MCF 10A (cell line): Measurements from ENCODE around the gene SWT1. TPM values are rescaled to one million over a fixed set of nuclear protein-coding genes. Genes with fewer than 3 reads are reported as not detected.

Experiments used
- BruUV-seq: library from RNA; stranded (reverse); fragments of 400-500 nt; replicated peaks from 2 replicates; lab custom pipeline; 2021; lab: Mats Ljungman, UMichigan
- CTCF ChIA-PET: fragments of 300-600 bp; sonication (Branson Sonifier 250); formaldehyde crosslinking; extraction: SDS; loops from one replicate; lab custom pipeline; 2021; ENCODE audit warnings: antibody characterized with exemption, inconsistent platforms; lab: Yijun Ruan, JAX
- POLR2A ChIA-PET: fragments of 300-600, 350-650 bp; sonication (Branson Sonifier 250); formaldehyde crosslinking; extraction: SDS; loops from one replicate; lab custom pipeline; 2020; ENCODE audit warnings: antibody characterized with exemption, inconsistent platforms; lab: Yijun Ruan, JAX
- DNase-seq: peaks from one replicate; pipeline ENCODE4 v3.0.0-alpha.2; 2018; ENCODE audit not compliant: unreplicated experiment
- H3K27ac Mint-ChIP-seq: one replicate; pipeline ENCODE4 v1.8.0; 2022; ENCODE audit warnings: mild to moderate bottlenecking, low read depth, mixed read lengths; ENCODE audit not compliant: unreplicated experiment
- H3K27me3 Mint-ChIP-seq: one replicate; pipeline ENCODE4 v1.8.0; 2022; ENCODE audit warnings: mixed read lengths; ENCODE audit not compliant: insufficient read depth, unreplicated experiment
- H3K36me3 Mint-ChIP-seq: one replicate; pipeline ENCODE4 v1.8.0; 2022; ENCODE audit warnings: mild to moderate bottlenecking, moderate library complexity, mixed read lengths; ENCODE audit not compliant: insufficient read depth, unreplicated experiment
- H3K4me1 Mint-ChIP-seq: one replicate; pipeline ENCODE4 v1.8.0; 2022; ENCODE audit warnings: mixed read lengths; ENCODE audit not compliant: insufficient read depth, unreplicated experiment
- H3K4me3 Mint-ChIP-seq: one replicate; pipeline ENCODE4 v1.8.0; 2022; ENCODE audit warnings: mild to moderate bottlenecking, moderate library complexity, mixed read lengths; ENCODE audit not compliant: unreplicated experiment
- H3K9me3 Mint-ChIP-seq: one replicate; pipeline ENCODE4 v1.8.0; 2022; ENCODE audit warnings: mixed read lengths; ENCODE audit not compliant: unreplicated experiment
- intact Hi-C: fragments of 100-400 bp; cut with micrococcal nuclease; formaldehyde crosslinking; loops from 2 replicates; pipeline ENCODE4 v1.14.1; 2022
- total RNA-seq: library from RNA; stranded (reverse); gene quantifications from 2 replicates; pipeline ENCODE4 v1.2.3, GENCODE V29; 2022
- TF ChIP-seq, protein P1 (sequence below): fragments of 200-600 bp; IDR thresholded peaks from one replicate; pipeline ENCODE4 v1.8.0; 2022; ENCODE audit warnings: antibody characterized with exemption, mild to moderate bottlenecking; ENCODE audit not compliant: unreplicated experiment

The SWT1 gene
- total RNA-seq, 1 experiment from 2014 or later = 2.1 TPM

DNA sequence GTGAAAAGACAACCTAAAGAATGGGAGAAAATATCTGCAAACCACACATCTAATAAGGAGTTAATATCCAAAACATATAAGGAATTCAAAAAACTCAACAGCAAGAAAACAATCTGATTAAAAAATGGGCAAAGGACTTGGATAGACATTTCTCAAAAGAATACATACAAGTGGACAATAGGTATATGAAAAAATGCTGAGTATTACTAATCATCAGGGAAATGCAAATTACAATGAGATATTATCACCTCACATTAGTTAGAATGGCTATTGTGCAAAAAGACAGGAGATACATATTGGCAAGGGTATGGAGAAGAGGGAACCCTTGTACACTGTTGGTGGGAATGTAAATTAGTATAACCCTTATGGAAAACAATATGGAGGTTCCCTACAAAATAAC, 45.1 kb upstream of the SWT1 start:
- no peak overlapping the region for H3K4me3 Mint-ChIP-seq
- ChIA-PET POLR2A (interaction anchor here (0.5 kb wide), 1 partner anchor 925 kb away, joined by 3 read pairs; no protein-coding TSS in a partner anchor), CTCF (no interaction called here)
- H3K4me1 Mint-ChIP-seq = peaks cover 6% of the 10 kb centered on the region
- intact Hi-C loops = no loop called here
- DNase-seq = no peak
- BruUV-seq = no TSS peak
- no peaks in the 10 kb centered on the region for H3K36me3 Mint-ChIP-seq
- TF ChIP-seq, protein P1, sequence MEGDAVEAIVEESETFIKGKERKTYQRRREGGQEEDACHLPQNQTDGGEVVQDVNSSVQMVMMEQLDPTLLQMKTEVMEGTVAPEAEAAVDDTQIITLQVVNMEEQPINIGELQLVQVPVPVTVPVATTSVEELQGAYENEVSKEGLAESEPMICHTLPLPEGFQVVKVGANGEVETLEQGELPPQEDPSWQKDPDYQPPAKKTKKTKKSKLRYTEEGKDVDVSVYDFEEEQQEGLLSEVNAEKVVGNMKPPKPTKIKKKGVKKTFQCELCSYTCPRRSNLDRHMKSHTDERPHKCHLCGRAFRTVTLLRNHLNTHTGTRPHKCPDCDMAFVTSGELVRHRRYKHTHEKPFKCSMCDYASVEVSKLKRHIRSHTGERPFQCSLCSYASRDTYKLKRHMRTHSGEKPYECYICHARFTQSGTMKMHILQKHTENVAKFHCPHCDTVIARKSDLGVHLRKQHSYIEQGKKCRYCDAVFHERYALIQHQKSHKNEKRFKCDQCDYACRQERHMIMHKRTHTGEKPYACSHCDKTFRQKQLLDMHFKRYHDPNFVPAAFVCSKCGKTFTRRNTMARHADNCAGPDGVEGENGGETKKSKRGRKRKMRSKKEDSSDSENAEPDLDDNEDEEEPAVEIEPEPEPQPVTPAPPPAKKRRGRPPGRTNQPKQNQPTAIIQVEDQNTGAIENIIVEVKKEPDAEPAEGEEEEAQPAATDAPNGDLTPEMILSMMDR = no peak
- H3K27ac Mint-ChIP-seq = no peak overlapping the region
- H3K9me3 Mint-ChIP-seq = no peaks in the 10 kb centered on the region
- H3K27me3 Mint-ChIP-seq = no peaks in the 10 kb centered on the region

DNA sequence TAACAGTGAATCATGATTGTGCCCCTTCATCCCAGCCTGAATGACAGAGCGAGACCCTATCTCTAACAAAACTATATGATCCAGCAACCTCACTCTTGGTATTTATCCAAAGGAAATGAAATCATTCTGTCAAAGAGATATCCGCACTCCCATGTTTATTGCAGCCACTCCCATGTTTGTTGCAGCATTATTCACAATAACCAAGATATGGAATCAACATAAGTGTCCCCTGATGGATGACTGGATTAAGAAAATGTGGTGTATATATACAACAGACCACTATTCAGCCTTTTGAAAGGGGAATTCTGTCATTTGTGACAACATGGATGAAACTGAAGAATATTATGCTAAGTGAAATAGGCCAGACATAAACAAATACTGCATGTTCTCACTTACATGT, 44.6 kb upstream of the SWT1 start:
- H3K4me3 Mint-ChIP-seq = no peak overlapping the region
- H3K4me1 Mint-ChIP-seq = peaks cover 6% of the 10 kb centered on the region
- ChIA-PET POLR2A (interaction anchor here (0.5 kb wide), 1 partner anchor 925 kb away, joined by 3 read pairs; no protein-coding TSS in a partner anchor), CTCF (no interaction called here)
- TF ChIP-seq, protein P1 = no peak
- no peak overlapping the region for H3K27ac Mint-ChIP-seq
- peaks cover 3% of the 10 kb centered on the region for H3K36me3 Mint-ChIP-seq
- intact Hi-C loops = no loop called here
- H3K9me3 Mint-ChIP-seq = no peaks in the 10 kb centered on the region
- no peak for DNase-seq
- no TSS peak for BruUV-seq
- no peaks in the 10 kb centered on the region for H3K27me3 Mint-ChIP-seq

DNA sequence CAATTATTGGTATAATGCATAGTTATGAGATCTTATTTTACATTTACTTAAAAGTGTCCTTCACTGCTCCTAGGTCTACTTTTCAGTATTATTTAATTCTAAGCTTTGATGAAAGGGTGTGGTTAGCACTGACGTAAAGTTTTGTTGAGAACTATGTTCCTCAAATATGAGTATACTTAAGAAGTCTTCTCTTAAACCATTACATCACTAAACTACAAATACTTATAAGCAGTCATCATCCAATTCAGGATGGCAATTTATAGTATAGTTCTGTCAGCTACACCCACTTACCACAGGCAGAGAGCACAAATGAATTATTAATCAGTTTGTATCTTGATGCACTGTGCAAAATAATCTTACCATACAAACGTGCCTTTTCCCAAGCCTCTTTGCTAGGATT, 27.3 kb upstream of the SWT1 start:
- ChIA-PET CTCF (no interaction called here), POLR2A (interaction anchor here (0.6 kb wide), 1 partner anchor 33 kb away, joined by 3 read pairs; no protein-coding TSS in a partner anchor)
- intact Hi-C loops = no loop called here
- peaks cover 14% of the 10 kb centered on the region for H3K9me3 Mint-ChIP-seq
- peaks cover 88% of the 10 kb centered on the region for H3K36me3 Mint-ChIP-seq
- H3K4me1 Mint-ChIP-seq = no peaks in the 10 kb centered on the region
- BruUV-seq = no TSS peak
- no peak overlapping the region for H3K27ac Mint-ChIP-seq
- TF ChIP-seq, protein P1 = no peak
- no peak overlapping the region for H3K4me3 Mint-ChIP-seq
- no peaks in the 10 kb centered on the region for H3K27me3 Mint-ChIP-seq
- DNase-seq = no peak

DNA sequence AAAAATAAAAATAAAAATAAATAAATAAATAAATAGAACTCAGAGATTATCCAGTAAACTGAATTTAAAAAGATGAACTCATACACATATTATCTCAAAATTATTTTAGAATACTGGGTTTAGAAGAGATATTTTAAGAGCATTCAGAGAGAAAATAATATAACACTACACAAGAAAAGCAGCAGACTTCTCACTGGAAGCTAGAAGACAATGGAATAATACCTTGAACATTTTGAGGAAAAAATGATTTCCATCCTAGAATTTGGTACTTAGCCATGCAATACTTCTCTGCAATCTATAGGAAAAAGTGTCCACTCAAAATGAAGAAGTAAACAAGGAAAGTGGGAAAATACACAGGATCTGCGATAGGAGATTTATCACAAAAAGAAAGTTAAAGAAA, 24.4 kb upstream of the SWT1 start:
- no peak overlapping the region for H3K27ac Mint-ChIP-seq
- ChIA-PET CTCF (interaction anchor here (0.6 to 1.1 kb wide), 3 partner anchors 8 to 548 kb away, joined by 3 to 4 read pairs (median 3); no protein-coding TSS in a partner anchor), POLR2A (interaction anchor here (0.6 to 1.4 kb wide), 3 partner anchors 10 to 185 kb away, joined by 3 to 4 read pairs (median 3); partner anchors contain the start of gene IVNS1ABP)
- BruUV-seq = no TSS peak
- no peaks in the 10 kb centered on the region for H3K27me3 Mint-ChIP-seq
- no peak for DNase-seq
- peaks cover 66% of the 10 kb centered on the region for H3K36me3 Mint-ChIP-seq
- intact Hi-C loops = no loop called here
- H3K4me3 Mint-ChIP-seq = no peak overlapping the region
- H3K9me3 Mint-ChIP-seq = peaks cover 14% of the 10 kb centered on the region
- TF ChIP-seq, protein P1 = no peak
- H3K4me1 Mint-ChIP-seq = no peaks in the 10 kb centered on the region
